Testis (tissue), 3 donors: ENCODE results near the gene DVL2. TPM values are rescaled to one million over a fixed set of nuclear protein-coding genes. Genes with fewer than 3 reads are reported as not detected.

Source experiments
- DNase-seq: peaks from one replicate; pipeline ENCODE4 v3.0.0-alpha.2; 2019
- H3K27ac ChIP-seq, 2 donors: fragments of 200-600 bp; sonication (generic); one replicate each; pipeline ENCODE4 v1.5.1; 2019
- H3K27me3 ChIP-seq: fragments of 200-600 bp; sonication (generic); one replicate; pipeline ENCODE4 v1.5.1; 2019
- H3K36me3 ChIP-seq: fragments of 200-600 bp; sonication (generic); one replicate; pipeline ENCODE4 v1.5.1; 2017; ENCODE audit warnings: low read depth; ENCODE audit errors: missing control alignments
- H3K4me1 ChIP-seq: fragments of 200-600 bp; sonication (generic); one replicate; pipeline ENCODE4 v1.5.1; 2019
- H3K4me3 ChIP-seq, 2 donors: fragments of 200-600 bp; sonication (generic); one replicate each; pipeline ENCODE4 v1.5.1; 2017 to 2019
- H3K9me3 ChIP-seq: fragments of 200-600 bp; sonication (generic); one replicate; pipeline ENCODE4 v1.5.1; 2017
- CTCF ChIP-seq, 3 experiments: fragments of 450-650 bp in 2 of 3; fragments of 200-600 bp in 1 of 3; sonication (generic) in 1 of 3; IDR thresholded peaks; one replicate each; pipeline ENCODE4 v1.5.1; 2016 to 2019; ENCODE audit warnings: antibody characterized with exemption in 3 of 3, mild to moderate bottlenecking in 2 of 3, moderate library complexity in 1 of 3
- POLR2A ChIP-seq: fragments of 450-650 bp; IDR thresholded peaks from one replicate; pipeline ENCODE4 v1.6.1; 2017; ENCODE audit warnings: antibody characterized with exemption, mild to moderate bottlenecking, moderate library complexity
- WGBS, 2 donors: methylation state at CpG; one replicate each; pipeline ENCODE4 v1.1.5; 2018; 5-methylcytosine and 5-hydroxymethylcytosine counted together
- intact Hi-C: fragments of 100-400 bp; cut with DNase I; formaldehyde crosslinking; loops from one replicate; pipeline ENCODE4 v1.15.1; 2023; ENCODE audit warnings: low total_unique reads
- microRNA counts, 2 donors: library from miRNA; unstranded; fragments of <30 nt; microRNA quantifications; one replicate each; lab custom pipeline; 2016
- microRNA-seq, 2 donors: library from miRNA; unstranded; fragments of <30 nt; microRNA quantifications; one replicate each; pipeline ENCODE4, GENCODE V29; 2016; ENCODE audit warnings: borderline number of aligned reads in 2 of 2, borderline replicate concordance in 1 of 2
- polyA plus RNA-seq: library from polyadenylated mRNA; stranded (reverse); fragments of 350-450 nt; fragmentation: Illumina TruSeq; extraction: RNeasy Lipid Tissue Mini Kit (QIAGEN cat#74804); gene quantifications from one replicate; pipeline ENCODE4 v1.2.3, GENCODE V29; 2014; ENCODE audit warnings: low read depth, low replicate concordance; ENCODE audit not compliant: insufficient read depth
- small RNA-seq, 2 donors: library from RNA; depleted of rRNA; stranded (forward); fragments of <200 nt; gene quantifications; one replicate each; pipeline ENCODE3, GENCODE V24; 2016
- total RNA-seq, 2 donors: library from RNA; depleted of rRNA; stranded (reverse); fragments of >200 nt; gene quantifications; one replicate each; pipeline ENCODE4 v1.2.3, GENCODE V29; 2016

The DVL2 gene
- total and polyA plus RNA-seq, 3 donors from 2014 or later: 43.6 to 102 (median 81.3) TPM

GRCh38 chr17:7176107-7176840 lies 58.0 kb downstream of the DVL2 start:
- DNase-seq: no peak
- Histone ChIP-seq H3K27ac (no peak overlapping the region), H3K4me1 (peaks cover 12% of the 10 kb centered on the region), H3K9me3 (no peaks in the 10 kb centered on the region), H3K36me3 (no peaks in the 10 kb centered on the region), H3K27me3 (no peaks in the 10 kb centered on the region), H3K4me3 (no peak overlapping the region)
- TF ChIP-seq CTCF (IDR thresholded peaks at IDR 0.05): no peak
- no peak for TF ChIP-seq POLR2A
- 55 to 62% methylated on average over 1 of the region's 1 CpG for WGBS, 2 donors
- intact Hi-C loops: no loop called here

MicroRNAs encoded within 50 kb of the gene (microRNA counts, 767-probe panel; counts per million panel counts)
- microRNA hsa-miR-324-3p (lab: Ali Mortazavi, UCI) (0 to 152 counts per million in 2 donors), microRNA hsa-miR-324-5p (lab: Ali Mortazavi, UCI) (1,987 to 2,817 counts per million in 2 donors)

Small RNAs within 50 kb of the gene (microRNA-seq; reads per million reads assigned to microRNA genes)
- 944 to 1,276 reads per million in 2 donors for gene MIR324

Small RNAs within 50 kb of the gene (small RNA-seq; reads per million reads assigned to genes)
- gene AC120057.4 (0 reads per million in 2 donors), gene MIR324 (1.1 to 1.6 reads per million in 2 donors), gene RF00019 (0 reads per million in 2 donors)

Other genes with a start within 250 kb of the DVL2 start
Only the 30 nearest of the 36 such genes appear.
- gene SLC16A13, start 198.5 kb downstream of the DVL2 start, total RNA-seq: 1 to 10 TPM; 1.9 to 2.2 TPM
- 2.0 TPM for gene SLC16A13, start 198.5 kb downstream of the DVL2 start, polyA plus RNA-seq
- gene SLC16A11, start 190.4 kb downstream of the DVL2 start, total RNA-seq: 1 to 10 TPM in 1 of 2 donors, under 1 TPM in 1; 0.55 to 2.0 TPM
- 3.0 TPM for gene SLC16A11, start 190.4 kb downstream of the DVL2 start, polyA plus RNA-seq
- gene CLEC10A, start 154.3 kb downstream of the DVL2 start, total RNA-seq: 1 to 10 TPM; 3.5 to 3.8 TPM
- 11.7 TPM for gene CLEC10A, start 154.3 kb downstream of the DVL2 start, polyA plus RNA-seq
- 1 to 10 TPM in 1 of 2 donors, under 1 TPM in 1; 0.47 to 1.1 TPM for gene ASGR2, start 119.7 kb downstream of the DVL2 start, total RNA-seq
- gene ASGR2, start 119.7 kb downstream of the DVL2 start, polyA plus RNA-seq: 2.6 TPM
- 10 to 100 TPM; 11.5 to 19.1 TPM for gene ASGR1, start 55.1 kb downstream of the DVL2 start, total RNA-seq
- gene ASGR1, start 55.1 kb downstream of the DVL2 start, polyA plus RNA-seq: 21.3 TPM
- gene DLG4, start 14.7 kb downstream of the DVL2 start, total RNA-seq: 10 to 100 TPM; 26.3 to 49.8 TPM
- 45.9 TPM for gene DLG4, start 14.7 kb downstream of the DVL2 start, polyA plus RNA-seq
- gene ACADVL, start 14.6 kb downstream of the DVL2 start, total RNA-seq: 100 to 1,000 TPM; 298 to 458 TPM
- gene ACADVL, start 14.6 kb downstream of the DVL2 start, polyA plus RNA-seq: 334 TPM
- 10 to 100 TPM; 54.9 to 61.6 TPM for gene PHF23, start 4.9 kb upstream of the DVL2 start, total RNA-seq
- 53.4 TPM for gene PHF23, start 4.9 kb upstream of the DVL2 start, polyA plus RNA-seq
- 100 to 1,000 TPM; 521 to 683 TPM for gene GABARAP, start 7.9 kb upstream of the DVL2 start, total RNA-seq
- 1,171 TPM for gene GABARAP, start 7.9 kb upstream of the DVL2 start, polyA plus RNA-seq
- gene CTDNEP1, start 17.2 kb upstream of the DVL2 start, total RNA-seq: 10 to 100 TPM; 86.4 to 94.0 TPM
- 138 TPM for gene CTDNEP1, start 17.2 kb upstream of the DVL2 start, polyA plus RNA-seq
- 100 to 1,000 TPM; 107 to 123 TPM for gene ELP5, start 17.7 kb upstream of the DVL2 start, total RNA-seq
- 295 TPM for gene ELP5, start 17.7 kb upstream of the DVL2 start, polyA plus RNA-seq
- 1 to 10 TPM; 4.5 to 6.9 TPM for gene CLDN7, start 28.0 kb upstream of the DVL2 start, total RNA-seq
- 8.8 TPM for gene CLDN7, start 28.0 kb upstream of the DVL2 start, polyA plus RNA-seq
- gene SLC2A4, start 47.2 kb upstream of the DVL2 start, total RNA-seq: 1 to 10 TPM; 4.2 to 6.6 TPM
- 4.7 TPM for gene SLC2A4, start 47.2 kb upstream of the DVL2 start, polyA plus RNA-seq
- gene YBX2, start 60.1 kb upstream of the DVL2 start, total RNA-seq: 100 to 1,000 TPM; 276 to 549 TPM
- 1,120 TPM for gene YBX2, start 60.1 kb upstream of the DVL2 start, polyA plus RNA-seq
- 100 to 1,000 TPM; 193 to 229 TPM for gene EIF5A, start 73.1 kb upstream of the DVL2 start, total RNA-seq
- 388 TPM for gene EIF5A, start 73.1 kb upstream of the DVL2 start, polyA plus RNA-seq
- 100 to 1,000 TPM; 204 to 239 TPM for gene GPS2, start 80.8 kb upstream of the DVL2 start, total RNA-seq
- 219 TPM for gene GPS2, start 80.8 kb upstream of the DVL2 start, polyA plus RNA-seq
- 10 to 100 TPM; 34.5 to 50.6 TPM for gene NEURL4, start 94.8 kb upstream of the DVL2 start, total RNA-seq
- gene NEURL4, start 94.8 kb upstream of the DVL2 start, polyA plus RNA-seq: 38.3 TPM
- gene ACAP1, start 102.0 kb upstream of the DVL2 start, total RNA-seq: 100 to 1,000 TPM in 1 of 2 donors, 10 to 100 TPM in 1; 12.6 to 140 TPM
- 95.2 TPM for gene ACAP1, start 102.0 kb upstream of the DVL2 start, polyA plus RNA-seq
- 1 to 10 TPM; 4.8 to 5.0 TPM for gene KCTD11, start 117.6 kb upstream of the DVL2 start, total RNA-seq
- 6.8 TPM for gene KCTD11, start 117.6 kb upstream of the DVL2 start, polyA plus RNA-seq
- 1 to 10 TPM; 2.8 to 6.6 TPM for gene TMEM95, start 120.6 kb upstream of the DVL2 start, total RNA-seq
- 9.9 TPM for gene TMEM95, start 120.6 kb upstream of the DVL2 start, polyA plus RNA-seq
- gene TNK1, start 146.6 kb upstream of the DVL2 start, total RNA-seq: 1 to 10 TPM; 3.7 to 6.8 TPM
- gene TNK1, start 146.6 kb upstream of the DVL2 start, polyA plus RNA-seq: 4.0 TPM
- 10 to 100 TPM; 13.6 to 19.4 TPM for gene PLSCR3, start 160.0 kb upstream of the DVL2 start, total RNA-seq
- 14.2 TPM for gene PLSCR3, start 160.0 kb upstream of the DVL2 start, polyA plus RNA-seq
- gene TMEM256, start 169.6 kb upstream of the DVL2 start, total RNA-seq: 10 to 100 TPM; 18.7 to 33.3 TPM
- 27.3 TPM for gene TMEM256, start 169.6 kb upstream of the DVL2 start, polyA plus RNA-seq
- gene NLGN2, start 173.3 kb upstream of the DVL2 start, total RNA-seq: 10 to 100 TPM in 1 of 2 donors, 1 to 10 TPM in 1; 9.9 to 10.7 TPM
- 8.4 TPM for gene NLGN2, start 173.3 kb upstream of the DVL2 start, polyA plus RNA-seq
- gene SPEM1, start 185.8 kb upstream of the DVL2 start, total RNA-seq: 10 to 100 TPM in 1 of 2 donors, 1 to 10 TPM in 1; 8.5 to 18.7 TPM
- gene SPEM1, start 185.8 kb upstream of the DVL2 start, polyA plus RNA-seq: 67.7 TPM
- gene SPEM2, start 191.1 kb upstream of the DVL2 start, total RNA-seq: 100 to 1,000 TPM in 1 of 2 donors, 10 to 100 TPM in 1; 41.4 to 202 TPM
- gene SPEM2, start 191.1 kb upstream of the DVL2 start, polyA plus RNA-seq: 111 TPM
- 10 to 100 TPM in 1 of 2 donors, 1 to 10 TPM in 1; 5.7 to 18.8 TPM for gene SPEM3, start 194.3 kb upstream of the DVL2 start, total RNA-seq
- gene SPEM3, start 194.3 kb upstream of the DVL2 start, polyA plus RNA-seq: 63.0 TPM
- 10 to 100 TPM in 1 of 2 donors, 1 to 10 TPM in 1; 7.9 to 11.7 TPM for gene TMEM102, start 200.9 kb upstream of the DVL2 start, total RNA-seq
- 6.5 TPM for gene TMEM102, start 200.9 kb upstream of the DVL2 start, polyA plus RNA-seq
- 1 to 10 TPM; 3.2 to 4.2 TPM for gene FGF11, start 205.0 kb upstream of the DVL2 start, total RNA-seq
- 4.6 TPM for gene FGF11, start 205.0 kb upstream of the DVL2 start, polyA plus RNA-seq
- gene CHRNB1, start 210.5 kb upstream of the DVL2 start, total RNA-seq: 1 to 10 TPM; 6.2 to 7.4 TPM
- gene CHRNB1, start 210.5 kb upstream of the DVL2 start, polyA plus RNA-seq: 6.9 TPM